Body of pancreas (tissue), 4 donors: ENCODE data around the gene VTA1.

Experiments used
- CTCF ChIP-seq, 7 experiments: fragments of 450-650 bp in 4 of 7; fragments of 200-600 bp in 3 of 7; sonication (generic) in 3 of 7; IDR thresholded peaks; one replicate each; pipeline ENCODE4 v1.5.1; 2016 to 2019; ENCODE audit warnings: antibody characterized with exemption in 7 of 7
- POLR2A ChIP-seq, 3 donors: fragments of 450-650 bp; IDR thresholded peaks; one replicate each; pipeline ENCODE4 v1.6.1; 2016; ENCODE audit warnings: antibody characterized with exemption in 3 of 3, mild to moderate bottlenecking in 2 of 3

- TF ChIP-seq CTCF (IDR thresholded peaks at IDR 0.05), result no peak
- no peak for TF ChIP-seq POLR2A (IDR thresholded peaks at IDR 0.05)
Measured at GRCh38 chr6:142240179-142240578, 93.1 kb downstream of the VTA1 start.
